HG03520 (cell line): ENCODE data around the gene CC2D2A.

Experiments
- ATAC-seq: cut with Tn5 transposase; IDR thresholded peaks from one replicate; pipeline ENCODE4 v1.9.1; 2021; ENCODE audit warnings: mild to moderate bottlenecking, moderate library complexity; ENCODE audit not compliant: unreplicated experiment

Gene CC2D2A

DNA sequence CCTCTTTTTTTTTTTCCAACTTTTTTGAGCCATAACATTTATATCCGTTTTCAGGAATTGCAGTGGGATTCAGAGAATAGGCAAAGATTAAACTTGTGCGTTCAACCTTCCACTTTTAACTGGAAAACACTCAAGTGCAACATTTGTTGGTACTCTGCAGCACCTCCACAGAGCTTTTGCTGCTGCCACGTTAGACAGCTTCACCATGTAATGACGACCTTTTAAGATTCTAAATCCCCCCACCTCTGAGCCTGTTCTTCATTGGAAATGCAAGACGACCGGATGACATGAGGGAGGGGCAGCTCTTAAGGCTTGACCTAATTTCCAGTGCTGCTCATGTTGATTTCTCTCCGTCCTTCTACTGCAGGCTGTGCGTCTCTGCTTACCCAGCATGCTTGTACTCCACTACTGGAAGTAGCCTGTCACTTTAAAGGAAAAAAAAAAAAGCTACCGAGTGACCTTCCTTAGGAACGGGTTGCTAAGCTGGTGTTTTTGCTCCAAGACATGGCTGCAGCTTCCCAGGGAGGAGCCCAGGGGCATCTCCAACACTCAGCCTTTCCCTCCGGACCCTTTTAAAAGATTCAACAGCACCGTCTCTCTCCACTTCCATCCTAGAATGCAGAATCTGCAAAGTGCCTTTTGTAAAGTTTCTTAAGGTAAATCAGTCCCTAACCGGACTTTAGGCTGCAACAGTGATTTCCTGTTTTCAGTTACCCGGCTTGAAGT, at the start of gene CC2D2A:
Gene CC2D2A, plus strand, starts transcription at position 481 of the 726 bp plus-strand sequence. CDS start 6,051 bp downstream, outside the sequence.
- no peak for ATAC-seq

DNA sequence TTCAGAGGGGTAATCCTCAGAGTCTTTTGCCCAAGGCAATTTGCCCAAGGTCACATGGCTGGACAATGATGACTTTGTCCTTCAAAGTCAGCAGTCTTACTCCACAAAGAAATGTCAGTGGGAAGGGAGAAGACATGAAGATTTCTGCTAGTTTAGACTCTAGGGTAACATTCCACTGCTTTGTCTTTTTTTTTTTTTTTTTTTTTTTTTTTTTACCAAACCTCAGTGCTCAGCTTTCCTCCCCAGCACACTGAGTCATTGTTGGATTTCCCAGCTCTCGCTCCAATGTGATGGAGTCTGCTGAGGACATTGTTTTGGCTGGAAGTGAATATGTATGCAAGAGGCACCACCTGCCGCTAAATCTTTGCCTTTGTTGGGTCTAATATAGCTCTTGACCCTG, 49.0 kb upstream of the CC2D2A start:
- no peak for ATAC-seq

DNA sequence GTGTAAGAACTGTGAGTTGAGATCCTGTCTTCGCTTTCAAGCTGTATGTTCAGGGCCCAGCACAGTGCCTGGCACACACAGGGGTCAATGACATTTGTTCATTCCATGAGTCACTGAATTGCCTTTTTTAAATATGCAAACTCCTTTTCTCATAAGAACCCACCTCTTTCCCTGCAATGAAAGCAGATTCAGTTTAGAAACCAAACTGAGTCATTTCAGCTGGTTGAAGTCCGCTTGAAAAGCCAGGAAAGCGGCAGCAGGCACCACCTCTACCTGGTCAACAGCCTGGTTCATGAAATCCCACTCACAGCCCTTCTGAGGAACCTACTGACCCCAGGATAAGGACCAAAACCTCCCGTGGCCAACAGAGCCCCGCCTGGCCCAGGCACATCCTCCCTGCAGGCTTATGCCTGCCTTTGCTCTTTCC, 46.4 kb upstream of the CC2D2A start:
- no peak for ATAC-seq

DNA sequence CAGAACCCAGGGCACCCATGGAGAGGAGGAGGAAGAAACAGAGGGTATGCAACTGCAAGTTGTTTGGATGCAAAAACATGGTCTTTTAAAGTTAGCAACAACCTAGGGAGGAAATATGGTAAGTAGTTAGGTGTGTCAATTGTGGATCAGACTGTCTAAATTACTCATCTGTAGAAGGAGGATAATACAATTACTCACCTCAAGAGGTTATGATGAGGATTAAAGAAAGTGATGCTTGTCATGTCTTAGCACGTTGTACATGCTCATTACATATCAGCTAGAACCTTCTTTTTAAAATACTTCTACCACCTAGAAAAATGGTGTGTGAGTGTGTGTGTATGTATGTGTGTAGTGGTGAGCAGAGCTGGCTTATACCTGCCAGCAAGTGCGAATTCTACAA, 44.2 kb upstream of the CC2D2A start:
- ATAC-seq: no peak

DNA sequence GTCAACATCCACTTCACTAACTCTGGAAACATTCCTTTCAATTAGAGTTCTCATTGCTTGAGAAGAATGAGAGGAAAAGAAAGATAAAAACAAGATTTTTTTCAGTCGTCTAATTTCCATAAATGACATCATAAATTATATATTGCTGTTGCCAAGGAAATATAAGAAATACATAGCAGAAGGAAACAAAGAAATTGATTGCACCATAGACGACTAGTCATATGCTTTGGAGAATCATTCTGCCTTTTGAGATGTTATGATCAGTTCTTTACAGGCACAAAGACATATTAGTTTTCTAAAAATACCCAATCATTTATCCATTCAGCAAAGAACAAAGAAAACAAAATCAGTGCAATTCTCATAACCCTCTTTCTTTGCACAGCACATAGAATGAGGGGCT, 42.5 kb upstream of the CC2D2A start:
- no peak for ATAC-seq

DNA sequence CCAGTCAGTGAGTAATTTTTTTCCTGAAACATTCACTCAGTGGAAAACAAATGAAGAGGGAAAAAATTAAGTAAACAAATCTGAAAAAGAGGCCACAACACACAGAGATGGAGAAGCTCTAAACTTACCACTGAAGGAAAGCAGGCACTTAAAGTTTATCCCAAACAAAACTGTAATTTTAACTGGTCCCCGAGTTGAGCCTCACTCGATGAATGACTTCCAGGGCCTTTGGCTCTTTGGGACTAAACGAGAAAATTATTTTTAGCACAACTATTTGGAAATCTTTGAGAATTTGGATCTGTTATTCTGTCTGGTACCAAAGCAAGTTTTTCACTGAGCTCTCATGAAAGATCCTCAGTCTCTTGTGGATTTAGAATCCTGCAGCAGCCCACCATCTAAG, 42.0 kb upstream of the CC2D2A start, which contains the start of gene C1QTNF7:
Gene C1QTNF7, plus strand, starts transcription at position 333 of the 400 bp plus-strand sequence. CDS start 7,711 bp downstream, outside the sequence.
- ATAC-seq: no peak

DNA sequence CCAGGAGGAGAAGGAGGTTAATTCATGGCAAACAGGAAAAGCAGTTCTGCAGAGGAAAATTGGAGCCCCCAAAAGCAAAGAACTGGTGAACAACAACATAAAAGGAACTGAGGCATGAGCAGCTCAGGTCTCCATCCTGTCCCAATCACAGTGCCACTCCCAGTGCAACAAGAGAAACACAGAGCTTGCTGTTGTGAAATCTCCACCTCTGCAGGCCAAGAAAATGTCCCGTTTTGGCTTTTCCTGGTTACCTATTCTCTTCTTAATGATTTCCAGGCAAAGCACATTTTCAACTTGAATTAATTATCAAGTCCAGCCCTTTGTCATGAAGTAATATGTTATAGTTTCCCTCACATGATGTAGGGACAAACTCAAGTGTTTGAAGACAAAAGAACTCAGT, 41.1 kb upstream of the CC2D2A start:
- no peak for ATAC-seq

DNA sequence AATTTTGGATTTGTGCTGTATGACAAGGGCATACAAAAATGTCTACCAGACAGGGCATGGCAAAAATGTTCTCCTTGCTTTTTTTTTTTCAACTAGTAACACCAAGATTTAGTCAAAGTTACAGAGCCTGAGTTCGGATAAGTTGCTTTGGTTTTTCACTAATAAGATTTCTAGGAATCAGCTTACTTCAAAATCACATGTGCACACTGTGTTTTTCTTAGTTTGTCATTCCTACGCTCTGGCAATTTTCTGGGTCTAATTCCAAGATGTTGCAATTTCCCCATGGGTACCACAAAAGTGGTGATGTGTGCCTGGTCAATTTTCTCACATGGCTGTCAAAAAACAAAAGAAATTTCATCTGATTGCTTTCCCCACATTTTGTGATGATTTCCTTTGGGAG, 35.6 kb upstream of the CC2D2A start:
- ATAC-seq: no peak

DNA sequence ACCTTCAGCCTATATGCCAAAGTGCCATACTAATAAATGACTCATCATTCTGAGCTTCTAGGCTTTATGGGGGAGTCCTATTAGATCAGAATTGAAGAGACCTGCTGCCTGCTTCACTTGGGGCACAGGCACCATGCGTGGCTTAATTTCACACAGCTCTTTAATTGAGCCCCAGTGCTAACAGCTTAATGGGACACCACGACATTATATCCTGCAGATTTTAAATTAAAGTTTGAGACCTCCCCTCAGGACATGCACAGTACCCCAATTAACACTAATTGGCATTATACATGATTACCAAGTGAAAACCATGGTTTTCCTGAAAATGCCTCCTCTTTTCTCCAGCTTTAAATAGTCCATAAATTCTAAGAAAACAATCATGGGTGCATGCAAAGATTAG, 35.0 kb upstream of the CC2D2A start:
- ATAC-seq: no peak

DNA sequence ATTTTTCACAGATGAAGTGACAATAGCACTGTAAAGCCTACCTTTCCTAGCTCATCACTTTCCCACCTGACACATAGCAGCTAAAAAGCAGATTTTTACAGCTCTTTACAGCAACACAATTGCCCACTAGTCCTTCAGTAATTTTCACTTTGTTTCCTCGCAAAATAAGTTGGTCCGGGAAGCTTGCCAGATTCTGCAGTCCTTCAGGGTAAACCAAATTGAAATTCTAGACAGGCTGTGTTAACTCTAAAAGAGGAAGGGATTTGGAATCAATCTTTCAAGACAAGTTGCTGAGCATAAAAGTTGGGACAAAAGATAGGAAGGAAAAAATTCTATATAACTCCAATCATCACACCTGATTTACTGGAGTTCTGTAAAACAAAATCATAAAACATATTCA, 33.2 kb upstream of the CC2D2A start:
- no peak for ATAC-seq

DNA sequence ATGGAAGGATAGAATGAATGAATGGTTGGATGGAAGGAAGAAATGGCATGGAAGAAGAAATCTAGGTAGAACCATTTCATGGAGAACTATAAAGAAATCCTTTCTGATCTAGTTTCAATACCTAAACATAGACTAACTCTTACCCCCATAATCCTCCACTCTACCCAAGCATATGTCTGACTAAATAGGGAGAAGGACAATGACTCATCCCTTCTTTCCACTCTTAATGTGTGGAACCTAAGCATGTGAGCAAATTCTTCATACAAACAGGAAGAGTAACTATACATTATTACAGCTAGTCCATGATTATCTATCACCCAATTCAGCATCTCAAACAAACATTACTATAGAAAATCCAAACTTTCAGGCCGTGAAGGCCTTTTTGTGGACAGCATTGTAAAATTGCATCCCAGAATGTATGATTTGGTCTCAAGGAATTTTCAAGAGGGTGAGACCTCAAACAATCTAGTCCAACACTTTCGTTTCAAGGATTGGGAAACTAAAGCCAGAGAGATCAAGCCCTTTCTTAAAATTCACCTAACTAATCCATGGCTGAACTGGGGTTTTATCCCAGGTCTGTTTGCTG, 30.6 kb upstream of the CC2D2A start:
- no peak for ATAC-seq

DNA sequence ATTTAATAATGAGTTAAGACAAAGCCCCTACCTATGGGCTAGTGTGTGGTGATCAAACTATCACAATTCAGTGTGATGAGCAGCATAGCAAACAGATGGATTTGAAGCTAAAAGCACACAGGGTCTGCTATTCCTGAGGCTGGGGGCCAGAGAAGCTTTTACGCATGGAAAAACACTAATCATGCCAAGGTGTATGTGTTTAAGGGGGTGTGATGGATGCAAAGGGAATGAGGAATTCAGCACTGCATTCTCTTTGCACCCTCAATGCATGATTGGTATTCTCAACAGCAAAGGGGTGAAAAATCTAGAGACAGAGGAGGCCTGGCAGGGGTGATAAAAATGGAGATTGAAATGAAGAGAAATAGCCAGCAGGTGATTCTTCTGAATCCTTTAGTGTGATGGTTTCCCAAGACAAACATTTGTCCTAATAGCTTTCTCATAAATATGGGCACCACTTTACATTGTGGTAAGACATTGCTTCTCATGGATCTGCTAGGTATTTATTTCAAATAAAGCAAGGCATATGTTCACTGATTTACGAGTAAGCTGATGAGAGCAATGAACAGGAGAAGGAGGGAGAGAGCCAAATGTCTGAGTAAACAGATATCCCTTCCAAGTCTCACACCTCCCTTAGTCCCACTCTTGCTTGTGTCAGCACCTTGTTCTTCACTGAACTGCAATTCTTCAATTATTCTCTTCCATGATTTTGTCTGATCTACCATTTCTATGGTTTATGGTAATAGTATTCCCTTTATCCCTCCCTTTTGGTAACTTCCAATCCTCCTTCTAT, 26.1 kb upstream of the CC2D2A start:
- ATAC-seq: no peak

DNA sequence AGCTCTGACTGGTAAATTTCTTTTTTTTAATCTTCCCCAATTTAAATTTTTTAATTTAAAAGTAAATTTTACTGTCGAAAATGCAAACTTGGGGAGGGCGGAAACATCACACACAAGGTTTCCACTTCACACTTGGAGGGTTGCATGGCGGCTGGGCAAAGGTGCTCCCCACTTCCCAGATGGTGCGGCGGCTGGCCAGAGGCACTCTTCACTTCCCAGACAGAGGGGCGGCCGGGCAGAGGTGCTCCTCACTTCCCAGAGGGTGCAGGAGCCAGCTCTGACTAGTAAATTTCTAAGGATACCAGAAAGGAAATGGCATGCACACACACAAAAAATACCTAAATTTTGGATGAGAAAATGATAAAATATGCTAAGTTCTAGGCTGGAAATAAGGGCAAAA, 25.4 kb upstream of the CC2D2A start:
- ATAC-seq: no peak

DNA sequence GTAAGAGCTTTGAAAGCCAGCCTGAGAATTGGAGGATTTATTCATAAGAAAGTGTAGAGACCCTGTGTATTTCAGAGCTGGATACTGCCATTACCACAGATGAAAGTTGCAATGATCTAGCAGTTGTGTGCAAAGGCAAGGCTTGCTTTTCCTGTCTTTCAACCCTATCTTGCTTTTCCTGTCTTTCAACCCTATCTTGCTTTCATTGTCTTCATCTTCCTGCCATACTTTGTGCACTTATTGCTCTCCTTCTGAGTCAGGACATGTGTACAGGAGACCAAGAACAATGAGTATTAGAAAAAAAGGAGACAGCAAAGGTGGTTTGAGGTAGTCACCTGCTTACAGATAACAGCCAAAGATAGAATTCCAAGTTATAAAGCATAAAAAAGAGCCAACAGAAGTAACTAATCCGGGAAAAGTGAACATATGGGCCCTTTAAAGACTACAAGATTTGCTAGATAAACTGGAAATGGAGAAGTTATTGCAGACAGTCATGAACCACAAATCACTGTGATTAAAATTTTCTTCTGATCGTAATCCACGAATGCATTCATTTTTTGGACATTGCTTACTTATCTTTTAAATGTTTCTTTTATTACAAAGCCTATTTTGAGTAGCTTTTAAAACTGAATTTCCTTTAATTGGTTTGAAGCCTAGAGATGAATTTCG, 24.7 kb upstream of the CC2D2A start:
- no peak for ATAC-seq

DNA sequence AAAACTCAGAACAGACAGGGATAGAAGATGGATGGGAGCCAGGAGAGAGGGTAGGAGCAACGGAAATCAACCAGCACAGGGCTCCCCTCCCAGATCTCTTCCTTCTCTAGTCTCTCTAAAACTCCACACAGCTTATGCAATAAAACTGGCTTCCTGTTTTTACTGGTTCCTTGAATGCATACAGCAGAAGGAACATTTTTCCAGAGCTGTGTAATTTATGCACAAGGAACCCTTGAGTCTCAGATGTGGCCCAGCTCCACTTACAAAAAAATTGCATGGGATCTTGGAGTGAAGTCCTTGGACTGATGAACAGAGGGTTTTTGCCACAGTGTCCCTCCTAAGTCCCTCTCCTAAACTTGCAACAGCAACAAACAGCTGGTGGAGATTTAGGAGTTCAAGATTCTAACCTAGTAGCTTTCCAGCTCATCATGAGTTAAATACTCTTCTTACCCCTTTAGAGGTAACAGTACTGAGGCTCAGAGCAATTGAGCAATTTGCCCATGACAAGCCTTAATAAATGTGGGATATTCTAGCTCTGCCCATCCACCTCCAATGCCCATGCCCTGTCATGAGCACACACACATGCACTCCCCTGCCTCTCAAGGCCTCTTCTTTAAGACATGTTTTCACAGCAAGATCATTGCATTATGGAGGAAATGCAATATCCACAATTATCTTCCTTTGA, 18.4 kb upstream of the CC2D2A start:
- no peak for ATAC-seq

DNA sequence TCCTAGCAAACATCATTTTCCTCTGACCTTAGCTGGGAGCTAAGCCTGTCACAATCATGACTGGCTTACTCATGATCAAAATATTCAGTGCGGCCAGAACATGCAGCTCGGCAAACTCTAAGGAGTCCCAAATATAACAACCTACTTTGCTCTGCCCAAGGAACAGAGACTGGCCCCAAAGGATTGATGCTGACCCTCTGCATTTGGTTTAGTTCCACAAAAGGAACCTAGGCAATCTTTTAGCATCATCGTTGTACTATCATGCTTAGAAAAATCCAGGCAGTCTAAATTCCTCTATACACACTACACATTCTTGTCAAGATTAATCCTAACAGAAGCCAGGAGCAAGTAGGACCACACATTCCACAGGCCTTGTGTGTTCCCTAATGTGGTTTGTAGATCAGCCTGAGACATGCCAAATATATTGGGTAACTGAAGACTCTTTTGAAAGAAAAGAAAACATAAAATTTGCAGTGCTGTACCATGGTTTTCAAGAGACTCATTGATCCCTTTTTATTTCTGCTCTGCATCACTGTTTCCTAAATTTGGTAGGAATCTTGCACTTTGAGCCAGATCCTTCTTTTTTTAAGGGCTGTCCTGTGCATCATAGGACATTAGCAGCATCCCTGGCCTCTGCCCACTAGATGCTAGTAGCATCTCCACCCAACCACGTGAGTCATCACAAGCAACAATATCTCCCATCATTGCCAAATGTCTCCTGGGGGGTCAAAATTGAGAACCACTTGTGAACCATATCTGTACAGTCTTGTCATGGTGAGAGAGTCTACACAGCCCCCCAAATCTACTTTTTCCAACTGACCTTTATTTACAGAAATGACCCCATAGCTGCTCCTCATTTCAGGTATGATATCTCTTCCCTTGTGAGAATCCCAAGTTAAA, 17.6 kb upstream of the CC2D2A start:
- ATAC-seq: no peak

DNA sequence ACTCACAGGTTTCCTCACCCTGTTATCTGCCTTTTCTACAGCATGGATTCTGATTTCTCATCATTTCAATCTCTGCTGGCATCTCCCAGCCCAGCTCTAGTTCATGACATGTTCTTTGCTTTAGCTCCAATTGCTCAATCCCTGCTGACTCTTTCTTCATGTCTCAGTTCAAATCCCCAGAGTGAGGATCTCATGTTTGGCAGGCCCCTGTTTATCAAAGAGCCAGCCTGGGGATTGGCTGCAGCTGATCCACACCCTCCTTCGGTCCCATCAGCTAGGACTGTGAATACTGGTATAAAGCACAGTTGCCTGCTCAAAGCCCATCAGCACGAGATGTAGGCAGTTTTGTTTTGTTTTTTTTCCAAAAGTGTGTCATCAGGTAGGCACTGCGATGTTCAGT, 14.4 kb upstream of the CC2D2A start:
- no peak for ATAC-seq

DNA sequence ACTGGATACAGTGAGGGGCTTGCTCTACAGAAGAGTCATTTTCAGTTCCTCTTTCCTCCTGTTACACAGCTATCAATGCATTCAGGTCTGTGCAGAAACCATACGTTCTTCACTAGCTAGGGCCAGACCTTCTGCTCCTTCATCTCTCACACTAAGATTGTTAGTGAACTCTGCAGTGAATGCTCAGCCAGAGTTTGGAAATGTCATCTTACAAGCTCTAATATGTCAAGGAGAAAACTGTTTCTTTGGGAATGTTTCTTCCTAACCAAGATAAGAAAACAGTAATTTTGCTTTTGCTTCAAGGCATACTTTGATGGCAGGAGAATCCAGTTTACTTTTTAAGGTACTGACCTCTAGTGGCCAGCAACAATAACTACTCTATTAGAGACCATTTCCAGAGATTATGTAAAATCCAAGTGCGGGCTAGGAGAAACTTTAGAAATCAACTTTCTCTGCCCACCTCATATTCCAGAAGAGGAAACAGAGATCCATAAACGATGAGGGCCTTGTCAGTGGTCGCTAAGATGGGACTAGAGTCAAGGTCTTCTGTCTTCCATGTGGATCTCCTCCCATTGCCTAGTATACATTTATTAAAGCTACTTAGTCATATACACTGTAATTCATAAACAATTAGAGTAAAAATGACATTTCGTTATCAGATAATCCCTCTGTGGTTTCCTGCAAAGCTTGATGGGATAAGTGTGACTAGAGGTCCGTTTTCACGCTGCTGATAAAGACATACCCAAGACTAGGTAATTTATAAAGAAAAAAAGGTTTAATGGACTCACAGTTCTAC, 12.1 kb upstream of the CC2D2A start:
- ATAC-seq: peak; percentile 98

DNA sequence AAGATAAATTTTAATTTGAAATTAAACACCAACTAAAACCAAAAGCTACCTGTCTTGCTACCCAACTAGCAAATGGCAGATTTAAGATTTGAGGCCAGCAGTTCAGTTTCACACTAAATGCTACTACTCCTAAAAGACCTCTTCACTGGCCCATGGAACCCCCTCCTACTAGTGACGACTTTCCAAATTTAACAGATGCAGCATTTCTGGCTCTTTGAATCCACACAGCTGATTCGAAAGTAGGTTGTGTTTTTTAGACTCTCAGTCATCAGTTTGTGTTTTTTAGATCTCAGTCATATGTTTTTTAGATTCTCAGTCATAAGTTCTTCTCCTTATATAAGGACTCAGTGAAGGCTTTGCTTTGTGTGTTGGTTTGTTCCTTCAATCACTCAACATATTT, 11.1 kb upstream of the CC2D2A start:
- ATAC-seq: no peak
